Dedifferentiated amniotic fluid mesenchymal stem cell (primary cell): Measurements from ENCODE around the gene FAM131A.
A peak's percentile ranks its signal among the peaks of the same experiment; 100 is the strongest.

ENCODE experiments used
- DNase-seq: peaks from one replicate; pipeline ENCODE4 v3.0.0-alpha.2; 2016; ENCODE audit errors: extremely low spot score

FAM131A gene

GRCh38 chr3:184337399-184337714, at the start of gene FAM131A:
Gene FAM131A (plus strand): TSS chr3:184337600. CDS start chr3:184337631, 31 bp downstream.
- no peak for DNase-seq

- DNase-seq, result peak; percentile 36
These were observed 47.9 kb upstream of the FAM131A start for GRCh38 chr3:184289426-184289938.

GRCh38 chr3:184290331-184290730, 47.1 kb upstream of the FAM131A start:
- DNase-seq, result no peak

- no peak for DNase-seq
These were observed 46.2 kb upstream of the FAM131A start for GRCh38 chr3:184291044-184291737.

- no peak for DNase-seq
These were observed 45.5 kb upstream of the FAM131A start for GRCh38 chr3:184291738-184292445.

GRCh38 chr3:184295771-184296170, 41.6 kb upstream of the FAM131A start:
- no peak for DNase-seq

GRCh38 chr3:184296616-184297015, 40.8 kb upstream of the FAM131A start:
- no peak for DNase-seq

GRCh38 chr3:184298759-184299487, 38.5 kb upstream of the FAM131A start, which contains the start of gene PSMD2:
Gene PSMD2 (plus strand): TSS chr3:184299241. CDS start chr3:184299267, 26 bp downstream.
- DNase-seq, result peak; percentile 94

- DNase-seq, result peak; percentile 18
These were observed 37.7 kb upstream of the FAM131A start for GRCh38 chr3:184299488-184300377.

GRCh38 chr3:184300378-184300720, 37.1 kb upstream of the FAM131A start:
- no peak for DNase-seq

GRCh38 chr3:184305577-184305976, 31.8 kb upstream of the FAM131A start:
- no peak for DNase-seq

- DNase-seq, result no peak
These were observed 30.9 kb upstream of the FAM131A start for GRCh38 chr3:184306341-184306972.

- DNase-seq, result no peak
These were observed 29.5 kb upstream of the FAM131A start for GRCh38 chr3:184307915-184308314.

- no peak for DNase-seq
These were observed 28.7 kb upstream of the FAM131A start for GRCh38 chr3:184308744-184309143.

- DNase-seq, result no peak
These were observed 25.8 kb upstream of the FAM131A start for GRCh38 chr3:184311633-184312032.

GRCh38 chr3:184314363-184314699, 23.1 kb upstream of the FAM131A start, which contains the start of gene EIF4G1:
Gene EIF4G1 (plus strand): TSS chr3:184314606. CDS start chr3:184315797, 1,191 bp downstream.
- DNase-seq, result peak; percentile 83

GRCh38 chr3:184314700-184315542, 22.5 kb upstream of the FAM131A start:
- DNase-seq, result peak; percentile 58

- DNase-seq, result no peak
These were observed 21.9 kb upstream of the FAM131A start for GRCh38 chr3:184315543-184315867.

GRCh38 chr3:184315871-184316661, 21.3 kb upstream of the FAM131A start:
- no peak for DNase-seq
